Measurements from ENCODE around the gene AJM1.

Gene AJM1

GRCh38 chr9:136843159-136843800 is 1.0 kb downstream of the AJM1 start:
- in situ Hi-C loops (cut with HindIII; ENCODE audit: low sequenced_read_pairs) = loop anchor here (5.0 kb wide), 2 partner anchors 36 to 84 kb away; partner anchors contain the start of gene RABL6

DNA sequence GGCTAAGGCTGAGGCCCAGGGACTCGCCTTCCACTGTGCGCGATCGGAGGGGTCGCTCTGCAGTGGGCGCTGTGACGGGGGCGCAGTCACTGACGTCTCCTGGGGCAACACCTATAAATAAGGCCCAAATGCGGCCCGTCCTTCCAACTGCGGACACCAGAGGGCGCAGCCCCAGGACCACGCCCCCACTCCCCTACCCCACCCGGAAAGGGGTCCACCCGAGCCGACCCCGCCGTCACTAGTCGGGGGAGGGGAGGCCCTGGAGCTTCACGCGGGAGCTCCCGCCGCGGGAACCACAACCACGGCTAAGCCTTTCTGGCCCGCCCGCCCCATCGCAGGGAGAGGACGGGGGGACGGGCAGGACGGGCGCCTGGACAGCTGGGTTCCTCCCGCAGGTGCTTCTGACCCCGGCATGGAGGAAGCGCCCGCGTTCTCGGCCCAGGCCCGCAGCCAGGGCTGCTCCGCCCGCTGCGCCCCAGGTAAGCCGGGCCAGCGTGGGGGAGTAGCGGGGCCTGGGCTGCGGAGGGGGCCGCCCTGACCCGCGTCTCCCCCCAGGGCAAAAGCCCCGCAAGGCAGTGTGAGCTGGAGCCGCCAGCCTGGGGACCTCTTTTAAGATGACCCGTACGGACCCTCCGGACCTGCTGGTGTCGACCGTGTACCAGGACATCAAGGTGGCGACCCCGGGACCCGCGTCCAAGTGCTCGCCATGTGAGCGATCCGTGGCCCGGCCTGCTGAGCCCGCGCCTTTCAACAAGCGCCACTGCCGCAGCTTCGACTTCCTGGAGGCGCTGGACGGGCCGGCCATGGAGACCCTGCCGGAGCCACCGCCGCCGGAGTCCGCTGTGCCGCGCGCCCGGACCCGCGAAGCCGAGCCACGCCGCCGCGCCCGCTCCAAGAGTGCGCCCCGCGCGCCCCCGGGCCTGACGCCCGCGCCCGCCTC is 1.8 kb downstream of the AJM1 start:
- in situ Hi-C loops (cut with HindIII; ENCODE audit: low sequenced_read_pairs) = loop anchor here (5.0 kb wide), 2 partner anchors 37 to 83 kb away; partner anchors contain the start of gene RABL6

GRCh38 chr9:136844761-136845464 is 2.6 kb downstream of the AJM1 start:
- in situ Hi-C loops (cut with HindIII; ENCODE audit: low sequenced_read_pairs) = loop anchor here (5.0 kb wide), 2 partner anchors 38 to 82 kb away; partner anchors contain the start of gene RABL6

DNA sequence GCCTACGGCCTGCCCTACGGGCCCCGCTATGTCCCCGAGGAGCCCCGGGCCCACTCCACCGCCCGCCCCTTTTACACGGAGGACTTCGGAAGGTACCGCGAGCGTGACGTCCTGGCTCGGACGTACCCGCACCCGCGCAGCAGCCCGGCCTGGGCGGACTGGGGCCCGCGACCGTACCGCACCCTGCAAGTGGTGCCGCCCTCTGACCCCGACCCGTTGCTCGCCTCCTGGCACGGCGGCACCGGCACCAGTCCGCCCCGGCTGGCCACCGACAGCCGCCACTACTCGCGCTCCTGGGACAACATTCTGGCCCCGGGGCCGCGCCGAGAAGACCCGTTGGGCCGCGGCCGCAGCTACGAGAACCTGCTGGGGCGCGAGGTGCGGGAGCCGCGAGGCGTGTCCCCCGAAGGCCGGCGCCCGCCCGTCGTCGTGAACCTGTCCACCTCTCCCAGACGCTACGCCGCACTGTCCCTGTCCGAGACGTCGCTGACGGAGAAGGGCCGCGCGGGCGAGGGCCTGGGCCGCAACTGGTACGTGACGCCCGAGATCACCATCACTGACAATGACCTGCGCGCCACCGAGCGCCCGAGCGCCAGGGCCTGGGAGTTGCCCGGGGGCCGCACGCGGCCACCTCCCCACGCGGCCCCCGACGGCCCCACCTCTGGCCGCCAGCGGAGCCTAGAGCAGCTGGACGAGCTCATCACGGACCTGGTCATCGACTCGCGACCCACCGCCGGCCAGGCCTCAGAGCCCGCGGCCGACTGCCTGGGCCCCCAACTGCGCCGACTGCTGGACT is 3.4 kb downstream of the AJM1 start:
- in situ Hi-C loops (cut with HindIII; ENCODE audit: low sequenced_read_pairs) = no loop called here

DNA sequence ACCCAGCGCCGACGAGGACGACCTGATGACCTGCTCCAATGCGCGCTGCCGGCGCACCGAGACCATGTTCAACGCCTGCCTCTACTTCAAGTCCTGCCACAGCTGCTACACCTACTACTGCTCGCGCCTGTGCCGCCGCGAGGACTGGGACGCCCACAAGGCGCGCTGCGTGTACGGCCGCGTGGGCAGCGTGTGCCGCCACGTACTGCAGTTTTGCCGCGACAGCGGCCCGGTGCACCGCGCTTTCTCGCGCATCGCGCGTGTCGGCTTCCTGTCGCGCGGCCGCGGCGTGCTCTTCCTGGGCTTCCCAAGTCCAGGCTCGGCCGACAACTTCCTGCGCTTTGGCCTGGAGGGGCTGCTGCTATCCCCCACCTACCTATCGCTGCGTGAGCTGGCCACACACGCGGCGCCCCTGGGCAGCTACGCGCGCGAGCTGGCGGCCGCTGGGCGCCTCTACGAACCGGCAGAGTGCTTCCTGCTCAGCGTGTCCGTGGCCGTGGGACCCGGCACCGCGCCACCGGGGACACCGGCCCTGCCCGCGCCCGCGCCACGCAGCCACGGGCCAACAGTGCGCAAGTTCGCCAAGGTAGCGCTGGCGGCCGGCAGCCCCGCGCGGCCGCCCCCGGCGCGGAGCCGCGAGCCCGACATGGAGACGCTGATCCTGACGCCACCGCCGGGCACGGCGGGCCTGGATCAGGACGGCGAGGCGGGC is 4.3 kb downstream of the AJM1 start:
- in situ Hi-C loops (cut with HindIII; ENCODE audit: low sequenced_read_pairs) = no loop called here

DNA sequence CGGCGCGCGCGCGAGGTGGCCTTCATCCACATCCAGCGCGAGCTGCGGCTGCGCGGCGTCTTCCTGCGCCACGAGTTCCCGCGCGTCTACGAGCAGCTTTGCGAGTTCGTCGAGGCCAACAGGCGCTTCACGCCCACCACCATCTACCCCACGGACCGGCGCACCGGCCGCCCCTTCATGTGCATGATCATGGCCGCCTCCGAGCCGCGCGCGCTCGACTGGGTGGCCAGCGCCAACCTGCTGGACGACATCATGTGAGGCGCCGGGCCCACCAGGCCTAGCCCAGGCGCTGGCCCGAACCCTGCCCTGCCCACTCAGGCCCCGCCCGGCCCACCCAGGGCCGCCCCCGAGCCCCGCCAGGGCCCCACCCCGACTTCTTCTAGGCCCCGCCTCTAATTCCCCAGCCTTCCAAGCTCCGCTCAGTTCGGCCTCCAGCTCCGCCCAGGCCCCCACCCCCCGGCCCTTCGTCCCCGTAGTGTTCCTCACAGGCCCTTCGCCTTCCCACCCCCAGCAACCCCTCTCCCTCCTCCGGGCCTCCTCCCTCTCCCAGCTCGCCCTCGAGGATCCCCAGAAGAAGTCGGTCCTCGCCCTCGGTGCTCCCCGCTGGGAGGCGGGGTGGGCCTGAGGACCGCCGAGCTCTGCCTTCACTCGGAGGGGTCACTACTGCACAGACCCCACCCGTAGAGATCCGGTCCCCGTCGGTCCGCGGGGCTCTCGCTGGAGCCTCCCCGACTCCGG is 5.0 kb downstream of the AJM1 start:
- in situ Hi-C loops (cut with HindIII; ENCODE audit: low sequenced_read_pairs) = no loop called here

DNA sequence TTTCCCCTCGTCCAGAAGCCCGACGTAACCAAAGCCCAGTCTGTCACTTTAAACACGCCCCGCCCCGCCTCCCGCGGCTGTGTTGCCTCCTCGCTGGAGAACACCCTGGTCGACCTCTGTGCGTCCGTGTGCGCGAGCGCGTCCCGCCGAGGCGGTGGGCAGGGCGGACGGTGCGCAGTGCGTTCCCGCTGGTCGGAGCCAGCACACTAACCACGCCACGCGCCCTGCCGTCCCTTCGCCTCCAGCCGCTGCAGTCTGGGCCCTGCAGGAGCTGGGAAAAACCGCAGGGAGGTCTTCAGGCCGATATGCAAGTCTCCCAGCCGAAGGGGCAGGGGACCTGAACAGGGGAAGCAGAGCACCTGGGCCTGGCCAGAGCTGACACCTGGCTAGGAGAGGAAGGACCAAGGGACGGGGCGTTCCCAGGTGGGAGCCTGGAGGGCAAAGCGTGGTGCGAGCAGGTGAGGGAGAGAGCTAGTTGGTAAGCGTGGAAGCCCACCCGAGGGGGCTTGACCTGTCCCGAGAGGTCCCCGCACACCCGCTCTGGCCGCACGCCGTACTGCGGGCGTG is 5.6 kb downstream of the AJM1 start:
- in situ Hi-C loops (cut with HindIII; ENCODE audit: low sequenced_read_pairs) = no loop called here

DNA sequence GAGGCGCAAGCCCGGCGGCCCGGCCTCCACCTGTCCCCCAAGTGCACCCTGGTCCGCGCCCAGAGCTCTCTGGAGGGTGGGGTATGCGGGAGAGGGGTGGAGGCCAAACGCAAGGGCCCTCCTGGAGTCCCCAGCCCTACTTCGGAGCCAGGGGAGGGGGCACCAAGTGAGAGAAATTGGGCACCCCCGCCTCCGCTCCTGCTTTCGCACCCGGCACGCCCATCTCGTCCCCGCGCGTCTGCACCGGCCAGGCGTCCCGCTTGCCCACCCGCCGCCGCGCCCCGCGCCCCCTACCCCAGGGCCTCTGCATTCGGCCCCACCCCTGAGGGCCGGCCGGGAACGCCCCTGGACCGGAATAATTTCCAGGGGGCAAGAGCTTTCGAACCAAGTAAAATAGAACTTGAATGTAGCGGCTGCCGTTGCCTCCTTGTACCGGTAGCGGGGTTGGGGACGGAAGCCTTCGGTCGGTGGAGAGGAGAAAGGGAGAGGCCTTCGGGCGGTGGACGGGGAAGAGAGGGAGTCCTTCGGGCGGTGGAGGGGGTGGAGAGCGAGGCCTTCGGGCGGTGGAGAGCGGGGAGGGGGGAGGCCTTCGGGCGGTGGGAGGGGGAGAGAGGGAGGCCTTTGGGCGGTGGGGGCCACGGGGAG is 6.2 kb downstream of the AJM1 start:
- in situ Hi-C loops (cut with HindIII; ENCODE audit: low sequenced_read_pairs) = no loop called here

DNA sequence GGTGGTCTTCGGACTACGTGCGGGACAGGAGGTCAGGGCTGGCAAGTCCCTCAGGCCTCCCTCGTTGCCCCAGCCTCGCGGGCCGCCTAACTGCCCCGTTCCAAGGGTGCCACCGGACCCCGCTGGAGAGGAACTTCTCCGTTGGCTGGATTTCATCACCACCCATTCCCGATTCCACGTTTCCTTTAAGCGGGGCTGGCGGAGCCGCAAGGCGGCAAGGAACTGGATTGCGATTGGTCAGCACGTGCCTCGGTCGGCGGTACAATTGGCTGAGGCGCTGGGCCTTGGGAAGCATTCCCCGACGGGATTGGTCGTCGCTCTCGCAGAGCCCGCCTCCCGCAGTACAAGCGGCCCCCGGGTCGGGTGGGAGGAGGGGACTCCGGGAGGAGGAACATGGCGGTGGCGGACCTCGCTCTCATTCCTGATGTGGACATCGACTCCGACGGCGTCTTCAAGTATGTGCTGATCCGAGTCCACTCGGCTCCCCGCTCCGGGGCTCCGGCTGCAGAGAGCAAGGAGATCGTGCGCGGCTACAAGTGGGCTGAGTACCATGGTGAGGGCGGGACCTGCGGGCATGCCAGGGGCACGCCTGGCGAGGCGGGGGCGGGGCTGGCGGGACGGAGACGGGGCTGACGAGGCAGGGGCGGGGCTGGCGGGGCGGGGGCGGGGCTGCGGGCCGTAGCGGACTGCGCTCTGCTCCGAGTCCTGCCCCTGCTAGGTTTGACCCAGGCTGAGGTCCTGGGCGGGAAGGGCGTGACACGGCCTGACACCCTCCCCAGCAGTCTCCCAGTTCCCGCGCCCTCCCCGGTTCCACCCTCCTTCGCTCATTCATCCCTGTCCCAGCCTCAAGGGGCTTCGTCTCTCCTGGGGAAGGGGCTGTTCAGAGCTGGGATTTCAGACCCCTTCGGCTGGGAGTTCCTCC is 7.0 kb downstream of the AJM1 start, which contains the start of gene PHPT1:
TSS of gene PHPT1 (plus strand) at position 372 of the 922 bp plus-strand sequence. CDS start at position 394, 22 bp downstream.
- in situ Hi-C loops (cut with HindIII; ENCODE audit: low sequenced_read_pairs) = no loop called here

GRCh38 chr9:136849960-136850865 is 7.9 kb downstream of the AJM1 start:
- in situ Hi-C loops (cut with HindIII; ENCODE audit: low sequenced_read_pairs) = no loop called here

GRCh38 chr9:136850866-136851775 is 8.8 kb downstream of the AJM1 start:
- in situ Hi-C loops (cut with HindIII; ENCODE audit: low sequenced_read_pairs) = no loop called here

DNA sequence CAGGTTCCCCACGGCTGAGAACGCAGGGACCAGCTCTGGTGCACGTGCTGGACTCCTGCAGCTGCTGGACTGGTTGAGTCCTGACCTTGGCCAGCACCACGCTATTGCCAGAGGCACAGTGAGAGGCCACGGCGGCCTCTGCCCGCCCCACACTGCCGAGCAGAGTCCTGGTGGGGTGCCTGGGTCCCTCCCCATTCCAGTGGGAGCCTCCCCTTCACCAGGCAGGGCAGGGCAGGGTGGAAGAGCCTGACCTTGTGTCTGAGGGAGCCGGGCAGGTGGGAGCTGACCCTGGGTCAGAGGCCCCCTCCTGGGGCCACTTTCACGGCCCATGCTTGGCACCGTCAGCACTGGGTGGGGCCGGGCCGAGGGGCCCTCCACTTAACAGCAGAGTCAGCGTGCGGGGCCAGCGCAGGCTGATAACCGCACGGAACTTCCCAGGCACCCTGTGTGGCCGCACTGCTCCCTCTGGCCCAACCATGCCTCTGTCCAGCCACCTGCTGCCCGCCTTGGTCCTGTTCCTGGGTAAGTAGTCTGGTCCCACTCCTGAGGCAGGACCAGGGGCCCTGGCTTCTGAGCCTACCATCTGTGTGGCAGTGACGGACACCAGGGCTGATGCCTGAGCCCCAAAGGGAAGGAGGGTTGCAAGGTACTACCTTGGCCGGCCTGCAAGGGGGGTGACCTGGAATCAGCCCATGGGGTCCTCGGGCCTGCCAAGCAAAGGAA is 9.8 kb downstream of the AJM1 start, which contains the start of gene MAMDC4:
TSS of gene MAMDC4 (plus strand) at position 406 of the 723 bp plus-strand sequence. CDS start at position 477, 71 bp downstream.
- in situ Hi-C loops (cut with HindIII; ENCODE audit: low sequenced_read_pairs) = no loop called here

- in situ Hi-C loops (cut with HindIII; ENCODE audit: low sequenced_read_pairs) = no loop called here
Observed at GRCh38 chr9:136852664-136853595, 10.7 kb downstream of the AJM1 start.

Data from endothelial cell of hepatic sinusoid (primary cell).